ENCODE results near the gene CXCL1.

DNA sequence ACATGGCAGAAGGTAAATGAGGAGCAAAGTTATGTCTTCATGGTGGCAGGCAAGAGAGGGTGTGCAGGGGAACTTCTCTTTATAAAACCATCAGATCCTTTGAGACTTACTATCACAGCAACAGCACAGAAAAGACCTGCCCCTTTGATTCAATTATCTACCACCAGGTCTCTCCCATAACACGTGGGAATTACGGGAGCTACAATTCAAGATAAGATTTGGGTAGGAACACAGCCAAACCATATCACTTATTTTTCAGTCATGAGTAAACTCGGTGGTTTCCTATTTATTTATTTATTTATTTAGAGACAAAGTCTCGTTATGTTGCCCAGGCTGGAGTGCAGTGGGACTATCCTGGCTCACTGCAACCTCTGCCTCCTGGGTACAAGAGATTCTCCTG lies 22.1 kb downstream of the CXCL1 start:
- TF ChIP-seq POLR2AphosphoS5 (IDR thresholded peaks at IDR 0.05; ENCODE audit: borderline replicate concordance, low read depth, low read length) (no peak), EZH2 (IDR thresholded peaks at IDR 0.05) (no peak)
